Lower lobe of right lung (tissue), 2 donors: ENCODE measurements around the gene HTATSF1. TPM values are rescaled to one million over a fixed set of nuclear protein-coding genes. Genes with fewer than 3 reads are reported as not detected.

Experiments
- ATAC-seq, 2 donors: fragments of 200-7000 bp; cut with Tn5 transposase; one replicate each; pipeline ENCODE4 v1.9.1; 2020 to 2022; ENCODE audit warnings: mild to moderate bottlenecking in 2 of 2, moderate library complexity in 2 of 2
- DNase-seq: peaks from one replicate; pipeline ENCODE4 v3.0.0-alpha.2; 2020
- H3K27ac ChIP-seq: fragments of 200-600 bp; one replicate; pipeline ENCODE4 v1.8.0; 2022
- H3K27me3 ChIP-seq: fragments of 200-600 bp; one replicate; pipeline ENCODE4 v1.8.0; 2022; ENCODE audit warnings: low read depth
- H3K36me3 ChIP-seq: fragments of 200-600 bp; one replicate; pipeline ENCODE4 v1.8.0; 2022; ENCODE audit warnings: mild to moderate bottlenecking
- H3K4me1 ChIP-seq: fragments of 200-600 bp; one replicate; pipeline ENCODE4 v1.8.0; 2022
- H3K4me3 ChIP-seq: fragments of 200-600 bp; one replicate; pipeline ENCODE4 v1.8.0; 2022; ENCODE audit warnings: mild to moderate bottlenecking
- H3K9me3 ChIP-seq: fragments of 200-600 bp; one replicate; pipeline ENCODE4 v1.8.0; 2022
- CTCF ChIP-seq: fragments of 200-600 bp; IDR thresholded peaks from one replicate; pipeline ENCODE4 v1.8.0; 2022; ENCODE audit warnings: antibody characterized with exemption, mild to moderate bottlenecking
- intact Hi-C: fragments of 100-400 bp; cut with DNase I; formaldehyde crosslinking; loops from one replicate; pipeline ENCODE4 v1.11.0; 2022
- microRNA-seq: library from miRNA; unstranded; fragments of <30 nt; microRNA quantifications from one replicate; pipeline ENCODE4 v1.2.0, GENCODE V29; 2020; ENCODE audit warnings: borderline number of aligned reads
- total RNA-seq: library from RNA; stranded (reverse); fragmentation: NEBNext Ultra II Directional; extraction: Animal tissue kit (Norgen Biotek cat#: 25700); gene quantifications from one replicate; pipeline ENCODE4 v1.2.1, GENCODE V29; 2021
- donor health status: DM: no; HTN: yes; CAD: no; lungs with severe emphysema.

The HTATSF1 gene
- total RNA-seq, 1 donor from 2014 or later = 27.4 TPM

- intact Hi-C loops = no loop called here
Measured at GRCh38 chrX:136551410-136551809, 54.0 kb downstream of the HTATSF1 start.

GRCh38 chrX:136555694-136556093, 58.3 kb downstream of the HTATSF1 start:
- Histone ChIP-seq H3K27ac (no peak overlapping the region), H3K9me3 (no peaks in the 10 kb centered on the region), H3K4me1 (no peaks in the 10 kb centered on the region), H3K27me3 (no peaks in the 10 kb centered on the region), H3K4me3 (no peak overlapping the region), H3K36me3 (no peaks in the 10 kb centered on the region)
- ATAC-seq (no peak), DNase-seq (no peak)
- TF ChIP-seq CTCF = no peak
- intact Hi-C loops = no loop called here

More at GRCh38 chrX:136551410-136551809, 54.0 kb downstream of the HTATSF1 start:
- no peaks in the 10 kb centered on the region for H3K4me1 ChIP-seq
- no peaks in the 10 kb centered on the region for H3K36me3 ChIP-seq
- H3K4me3 ChIP-seq = no peak overlapping the region
- no peak for ATAC-seq
- H3K27ac ChIP-seq = no peak overlapping the region
- H3K27me3 ChIP-seq = no peaks in the 10 kb centered on the region
- DNase-seq = no peak
- no peaks in the 10 kb centered on the region for H3K9me3 ChIP-seq
- no peak for TF ChIP-seq CTCF

Small RNAs within 50 kb of the gene (microRNA-seq; reads per million reads assigned to microRNA genes)
- gene MIR934 = 4.0 reads per million

Other genes with a start within 250 kb of the HTATSF1 start
- 8.2 TPM for gene MAP7D3, start 246.2 kb upstream of the HTATSF1 start, total RNA-seq
- 0.27 TPM for gene ADGRG4, start 196.6 kb upstream of the HTATSF1 start, total RNA-seq
- gene BRS3, start 9.6 kb upstream of the HTATSF1 start, total RNA-seq = not detected
- gene VGLL1, start 34.6 kb downstream of the HTATSF1 start, total RNA-seq = not detected
- gene CD40LG, start 150.6 kb downstream of the HTATSF1 start, total RNA-seq = 1.3 TPM